ENCODE measurements around the gene BAZ1B.
"Not testable (repeated sequence)": the region's sequence is repeated elsewhere in the genome, so short reads cannot be mapped to it uniquely, and the experiment has no call there.

The BAZ1B gene

GRCh38 chr7:73504017-73504416, 18.1 kb downstream of the BAZ1B start:
- DNase-seq (ENCODE audit: low read depth): no peak

- no peak for DNase-seq (ENCODE audit: low read depth)
Measured at GRCh38 chr7:73503229-73503628, 18.9 kb downstream of the BAZ1B start.

DNA sequence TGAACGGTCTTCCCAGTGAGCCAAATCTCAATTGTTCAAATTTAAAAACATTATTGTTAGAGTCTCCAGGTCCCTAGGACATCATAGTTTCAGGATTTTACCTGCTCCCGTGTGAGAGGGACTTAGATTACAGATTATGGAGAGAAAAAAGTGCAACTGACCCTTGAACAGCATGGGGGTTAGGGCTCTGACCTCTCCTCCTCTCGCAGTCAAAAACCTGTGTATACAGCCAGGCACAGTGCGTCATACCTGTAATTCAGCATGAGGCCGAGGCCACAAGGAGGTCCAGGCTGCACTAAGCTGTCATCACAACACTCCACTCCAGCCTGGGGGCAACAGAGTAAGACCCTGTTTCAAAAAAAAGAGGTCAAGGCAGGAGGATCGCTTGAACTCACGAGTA, 25.5 kb downstream of the BAZ1B start:
- DNase-seq (ENCODE audit: low read depth): no peak

GRCh38 chr7:73495507-73495906, 26.6 kb downstream of the BAZ1B start:
- not testable (repeated sequence) for DNase-seq (ENCODE audit: low read depth)

DNA sequence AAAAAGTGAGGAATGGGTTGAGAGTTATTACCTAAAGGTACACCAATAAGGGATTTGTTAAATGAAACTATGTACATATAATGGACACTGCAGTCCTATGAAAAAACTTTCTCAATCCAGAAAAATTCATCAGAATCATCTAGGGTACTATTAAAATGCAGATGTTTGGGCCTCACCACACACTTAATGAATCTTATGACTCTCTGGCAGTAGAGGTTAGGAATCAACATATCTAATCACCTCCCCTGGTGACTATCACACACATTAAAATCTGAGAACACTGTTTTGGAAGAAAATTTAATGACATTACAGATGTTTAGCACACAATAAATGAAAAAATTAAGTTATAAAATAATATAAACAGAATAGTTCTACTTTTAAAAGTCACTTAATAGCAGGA, 32.1 kb downstream of the BAZ1B start:
- no peak for DNase-seq (ENCODE audit: low read depth)

DNA sequence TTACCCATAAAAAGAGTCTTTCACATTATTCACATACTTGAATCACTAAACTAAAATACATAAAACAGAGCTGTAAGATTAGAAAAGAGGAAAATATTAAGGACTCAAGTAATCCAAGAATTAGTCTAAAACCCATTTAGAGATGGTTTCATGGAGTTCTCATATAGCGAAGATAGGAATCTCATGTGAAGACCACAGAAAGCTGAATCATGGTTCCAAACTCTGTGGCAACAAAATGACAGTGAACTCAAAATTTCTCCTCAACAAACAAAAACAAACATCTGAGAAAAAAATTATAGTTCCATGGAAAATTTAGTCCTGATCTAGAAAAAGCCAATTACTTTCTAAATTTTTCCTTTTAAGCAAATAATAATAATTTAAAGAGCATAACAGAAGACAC, 34.6 kb downstream of the BAZ1B start:
- DNase-seq (ENCODE audit: low read depth): no peak

GRCh38 chr7:73483171-73483570, 38.9 kb downstream of the BAZ1B start:
- no peak for DNase-seq (ENCODE audit: low read depth)

- DNase-seq (ENCODE audit: low read depth): no peak
Measured at GRCh38 chr7:73482746-73483145, 39.3 kb downstream of the BAZ1B start.

DNA sequence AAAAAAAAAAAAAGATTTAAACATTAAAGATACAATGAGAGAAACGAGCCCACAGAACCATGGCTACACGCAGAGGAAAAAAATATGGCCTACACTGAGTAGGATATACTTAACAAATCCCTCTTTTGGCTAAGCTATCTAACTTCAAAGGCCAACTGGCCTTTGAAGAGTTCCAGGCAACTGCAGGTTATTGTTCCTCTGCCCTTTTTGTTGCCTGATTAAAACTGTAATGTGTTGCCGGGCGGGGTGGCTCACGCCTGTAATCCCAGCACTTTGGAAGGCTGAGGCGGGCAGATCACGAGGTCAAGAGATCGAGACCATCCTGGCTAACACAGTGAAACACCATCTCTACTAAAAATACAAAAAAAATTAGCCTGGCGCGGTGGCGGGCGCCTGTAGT, 40.6 kb downstream of the BAZ1B start:
- DNase-seq (ENCODE audit: low read depth): not testable (repeated sequence)

GRCh38 chr7:73478549-73478948, 43.5 kb downstream of the BAZ1B start:
- DNase-seq (ENCODE audit: low read depth): no peak

DNA sequence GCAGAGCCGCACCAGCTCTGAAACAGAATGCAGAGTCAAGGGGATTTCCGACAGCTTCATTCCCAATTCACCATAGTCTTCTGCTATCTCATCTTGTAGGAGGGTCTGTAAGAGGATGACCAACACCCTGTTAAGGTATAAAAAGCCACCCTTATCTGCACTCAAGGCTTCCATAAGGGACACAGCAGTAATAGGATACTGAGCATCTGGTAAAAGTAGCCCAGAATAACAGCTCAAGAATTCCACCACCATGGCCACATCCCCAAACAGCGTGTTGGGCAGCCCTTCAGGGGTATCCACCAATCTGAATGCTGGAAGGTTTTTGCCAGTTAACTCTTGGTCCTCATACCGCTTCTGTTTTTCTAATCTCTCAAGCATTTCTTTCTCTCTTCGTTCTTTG, 44.7 kb downstream of the BAZ1B start:
- DNase-seq (ENCODE audit: low read depth): no peak

DNA sequence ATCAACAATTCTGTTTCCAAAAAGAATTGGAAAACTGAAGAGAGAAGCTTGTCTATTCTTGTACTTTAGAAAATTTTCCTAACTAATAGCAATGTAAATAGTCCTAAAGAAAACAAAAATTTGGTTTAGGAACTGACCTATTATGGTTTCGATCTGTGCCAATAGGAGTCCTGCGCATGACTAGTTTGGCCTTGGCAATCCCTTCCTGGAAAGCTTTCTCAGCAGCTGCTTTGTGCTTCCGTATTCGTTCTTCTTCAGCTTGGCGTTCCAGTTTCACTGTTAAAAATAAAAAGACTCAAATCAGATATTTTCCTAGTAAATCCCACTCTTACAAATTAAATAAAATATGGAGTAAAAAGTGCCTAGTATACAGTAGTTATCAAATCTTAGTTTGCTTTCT, 51.9 kb downstream of the BAZ1B start:
- DNase-seq (ENCODE audit: low read depth): no peak

DNA sequence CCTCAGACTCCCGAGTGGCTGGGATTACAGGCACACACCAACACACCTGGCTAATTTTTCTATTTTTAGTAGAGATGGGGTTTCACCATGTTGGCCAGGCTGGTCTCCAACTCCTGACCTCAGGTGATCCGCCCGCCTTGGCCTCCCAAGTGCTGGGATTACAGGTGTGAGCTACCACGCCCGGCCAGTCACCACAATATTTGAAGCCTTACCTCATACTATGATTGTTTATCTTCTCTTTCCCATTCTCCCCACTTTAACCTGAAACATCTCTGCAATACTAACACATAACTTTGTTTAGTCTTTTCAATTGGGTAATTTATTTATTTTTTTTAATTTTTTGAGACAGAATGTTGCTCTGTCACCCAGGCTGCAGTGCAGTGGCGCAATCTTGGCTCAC, 55.0 kb downstream of the BAZ1B start:
- not testable (repeated sequence) for DNase-seq (ENCODE audit: low read depth)

DNA sequence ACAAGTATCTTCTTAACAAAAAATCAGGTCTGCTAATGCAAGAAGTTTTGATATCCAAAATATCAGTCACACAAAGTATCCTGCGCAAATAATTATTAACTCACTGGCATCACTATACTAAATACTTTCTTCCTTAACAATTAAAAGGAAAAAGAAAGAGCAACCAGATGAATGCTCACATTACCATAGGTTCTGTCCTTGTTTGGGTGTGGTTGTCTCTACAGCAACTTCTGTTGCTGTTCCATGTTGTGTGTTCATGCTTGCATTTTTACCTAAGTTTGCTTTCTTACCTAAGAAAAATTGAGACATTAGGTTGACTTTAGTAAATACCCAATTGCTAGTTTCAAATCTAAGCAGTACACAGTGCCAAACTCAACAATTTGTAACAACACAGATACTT, 56.0 kb downstream of the BAZ1B start:
- no peak for DNase-seq (ENCODE audit: low read depth)

DNA sequence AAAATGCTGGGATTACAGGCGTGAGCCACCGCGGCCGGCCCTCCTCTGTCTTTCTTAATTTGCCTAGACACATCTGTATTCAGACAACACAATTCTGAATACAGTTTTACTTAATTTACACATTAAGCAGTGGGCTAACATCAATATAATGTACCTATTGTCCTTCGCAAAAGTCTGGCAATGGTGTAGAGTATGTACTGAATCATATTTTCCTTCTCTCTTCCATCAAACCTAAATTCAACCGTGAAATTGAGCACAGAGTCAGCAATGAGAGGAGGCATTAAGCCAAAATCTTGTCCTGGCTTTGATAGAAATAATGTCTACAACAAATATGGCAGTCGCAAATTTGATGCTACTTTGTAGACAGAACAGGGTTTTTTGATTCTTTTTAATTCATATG, 58.1 kb downstream of the BAZ1B start:
- no peak for DNase-seq (ENCODE audit: low read depth)

- no peak for DNase-seq (ENCODE audit: low read depth)
Measured at GRCh38 chr7:73463260-73463659, 58.8 kb downstream of the BAZ1B start.

DNA sequence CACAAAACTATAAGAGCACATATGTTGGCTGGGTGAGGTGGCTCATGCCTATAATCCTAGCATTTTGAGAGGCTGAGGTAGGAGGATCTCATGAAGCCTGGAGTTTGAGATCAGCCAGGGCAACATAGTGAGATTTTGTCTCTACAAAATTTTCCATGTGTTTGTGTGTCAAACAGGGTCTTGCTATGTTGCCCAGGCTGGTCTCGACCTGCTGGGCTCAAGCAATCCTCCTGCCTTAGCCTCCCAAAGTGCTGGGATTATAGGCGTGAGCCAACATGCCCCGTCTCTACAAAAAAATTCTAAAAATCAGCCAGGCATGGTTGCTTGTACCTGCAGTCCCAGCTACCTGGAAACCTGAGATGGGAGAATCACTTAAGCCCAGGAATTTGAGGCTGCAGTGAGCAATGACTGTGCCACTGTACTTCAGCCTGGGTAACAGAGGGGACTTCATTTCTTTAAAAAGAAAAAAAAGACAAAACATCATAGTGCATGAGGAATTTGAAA, 60.3 kb downstream of the BAZ1B start:
- no peak for DNase-seq (ENCODE audit: low read depth)

DNA sequence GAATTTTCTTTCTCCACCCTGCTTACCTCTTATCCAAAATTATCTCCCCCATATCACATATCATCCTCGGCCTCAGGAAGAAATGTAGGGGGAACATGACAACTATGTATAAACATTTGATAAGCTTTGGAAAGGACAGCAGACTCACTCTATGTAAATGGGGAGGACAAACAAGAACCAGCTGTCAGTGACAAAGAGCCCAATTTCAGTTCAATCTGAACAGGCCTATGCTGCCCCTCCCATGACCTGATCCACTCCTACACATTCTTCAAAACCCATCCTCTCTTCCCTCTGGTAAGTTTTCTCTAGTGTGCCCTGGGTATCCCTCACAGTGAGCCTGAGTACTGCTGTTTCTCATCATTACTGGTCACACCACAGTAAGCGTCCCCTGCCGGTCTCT, 67.7 kb downstream of the BAZ1B start:
- no peak for DNase-seq (ENCODE audit: low read depth)

DNA sequence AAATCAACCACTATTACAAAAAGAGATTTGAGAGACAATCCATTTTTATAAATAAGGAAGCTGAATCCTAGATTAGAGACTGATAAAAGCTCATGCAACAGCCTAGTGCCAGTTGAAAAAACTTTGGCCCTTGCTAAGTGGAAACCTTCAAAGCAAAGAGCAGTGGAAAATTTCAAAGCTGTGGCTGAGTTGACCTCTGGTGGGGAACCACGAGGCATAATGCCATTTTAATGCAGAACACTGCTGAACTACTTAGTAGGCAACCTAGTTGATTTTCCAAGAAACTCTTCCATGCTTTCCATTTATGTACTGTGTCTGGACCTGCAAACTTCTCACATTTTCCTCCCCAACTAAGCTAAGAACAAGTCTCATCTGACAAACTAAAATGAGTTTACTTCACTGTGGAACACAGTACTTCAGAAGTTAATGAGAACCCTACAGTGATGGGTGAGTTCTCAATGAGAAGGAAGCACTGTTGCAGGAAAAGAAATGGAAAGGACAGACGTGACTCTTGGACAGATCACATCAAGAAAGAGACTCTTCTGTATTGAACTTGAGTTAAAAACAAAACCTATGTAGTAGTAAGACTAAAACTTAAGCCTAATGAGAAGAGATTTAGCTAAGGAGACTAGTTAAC, 69.0 kb downstream of the BAZ1B start:
- DNase-seq (ENCODE audit: low read depth): no peak

GRCh38 chr7:73451780-73452398, 70.2 kb downstream of the BAZ1B start:
- no peak for DNase-seq (ENCODE audit: low read depth)

DNA sequence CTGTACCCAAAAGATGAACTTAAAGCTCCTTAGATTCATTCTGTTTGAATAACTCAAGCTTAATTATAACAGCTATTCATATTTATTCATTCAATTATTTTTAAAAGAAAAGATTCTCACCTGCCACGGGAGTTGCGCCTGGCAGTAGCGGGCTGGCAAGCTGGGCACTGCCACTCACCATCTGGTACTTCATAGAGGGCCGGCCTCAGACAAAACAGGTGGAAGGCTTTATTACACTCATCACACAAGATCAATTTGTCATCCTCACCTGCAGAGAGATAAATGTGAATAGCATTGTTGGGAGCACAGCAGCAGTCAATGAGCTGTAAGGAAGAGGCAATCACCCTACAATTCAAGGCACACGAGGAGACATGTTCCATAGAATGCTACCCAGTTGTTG, 72.7 kb downstream of the BAZ1B start:
- DNase-seq (ENCODE audit: low read depth): no peak

DNA sequence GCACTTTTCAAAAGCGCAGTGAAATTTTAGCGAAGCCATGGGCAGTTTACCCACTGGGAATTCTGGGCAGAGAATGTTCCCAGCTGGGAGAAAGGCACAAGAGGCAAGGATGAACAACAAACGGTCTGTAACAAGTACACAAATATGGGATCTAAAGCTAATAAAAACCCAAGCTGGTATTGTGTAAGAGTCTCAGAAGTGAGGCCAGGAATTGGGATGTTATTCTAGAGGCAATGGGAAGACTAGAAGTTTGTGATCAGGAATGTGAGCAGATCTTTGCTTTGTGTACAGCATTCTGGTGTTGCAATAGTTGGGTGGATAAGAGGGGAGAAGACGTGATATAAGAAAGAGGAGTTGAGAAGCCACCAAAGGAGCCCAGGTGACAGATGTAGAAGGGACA, 73.5 kb downstream of the BAZ1B start:
- no peak for DNase-seq (ENCODE audit: low read depth)

DNA sequence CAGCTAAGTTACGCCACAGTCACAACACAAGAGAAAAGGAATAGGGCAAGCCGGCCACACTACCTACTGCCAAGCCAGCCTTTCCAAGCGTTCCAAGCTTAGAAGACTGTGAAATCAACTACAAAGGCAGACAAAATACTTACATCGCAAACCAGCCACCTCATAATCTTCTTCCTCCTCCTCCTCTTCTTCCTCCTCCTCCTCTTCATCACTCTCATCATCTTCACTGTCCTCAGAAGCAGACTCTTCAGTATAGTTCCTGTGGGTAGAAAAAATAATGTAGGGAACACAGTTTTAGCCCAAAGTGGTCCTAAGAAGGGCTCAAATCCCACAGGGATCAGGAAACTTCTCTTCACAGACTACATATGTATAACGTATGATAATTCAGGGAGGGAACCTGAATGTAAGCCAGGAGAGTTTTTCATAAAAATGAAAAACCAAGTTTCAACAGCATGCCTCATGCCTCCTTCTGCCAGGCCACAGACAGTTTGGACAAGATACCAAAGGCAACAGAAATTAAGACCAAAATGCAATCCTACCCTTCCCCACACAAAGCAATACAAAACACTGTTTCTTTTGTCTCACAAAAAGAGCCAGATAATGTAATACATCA, 74.9 kb downstream of the BAZ1B start:
- DNase-seq (ENCODE audit: low read depth): no peak

- DNase-seq (ENCODE audit: low read depth): no peak
Measured at GRCh38 chr7:73446682-73447081, 75.4 kb downstream of the BAZ1B start.

Data from stimulated activated CD8-positive, alpha-beta memory T cell treated with anti-CD3 and anti-CD28 coated beads, Interleukin-12 subunit alpha, Interleukin-12 subunit beta, amount 100 ng/mL, for 1 hour (primary cell).